H1 (cell line): ENCODE results near the gene GALNT18.

Experiments used
- ATF2 ChIP-seq: IDR thresholded peaks from 2 replicates; pipeline ENCODE4 v1.6.1; 2012; ENCODE audit warnings: low read length, inconsistent platforms
- CTCF ChIP-seq, 3 experiments: IDR thresholded peaks; 1 replicate in 2 of 3; 2 replicates in 1 of 3; pipeline versions ENCODE4 v1.5.1 to v1.6.1; 2011; ENCODE audit warnings: low read length in 3 of 3, mild to moderate bottlenecking in 3 of 3, inconsistent platforms in 2 of 3, low read depth in 1 of 3, moderate library complexity in 1 of 3; ENCODE audit not compliant: insufficient read depth in 1 of 3; ENCODE audit errors: control extremely low read depth in 1 of 3
- EP300 ChIP-seq, 2 experiments: IDR thresholded peaks; 1 replicate in 1 of 2; 2 replicates in 1 of 2; pipeline ENCODE4 v1.6.1; 2011 to 2012; ENCODE audit warnings: low read depth in 2 of 2, low read length in 2 of 2, mild to moderate bottlenecking in 2 of 2, borderline replicate concordance in 1 of 2, inconsistent platforms in 1 of 2, moderate library complexity in 1 of 2
- EZH2 ChIP-seq: fragments of 200-600 bp; sonication (generic); IDR thresholded peaks from 2 replicates; pipeline ENCODE4 v1.7.1; 2012; ENCODE audit warnings: low read depth, mild to moderate bottlenecking, moderate library complexity, low read length, inconsistent platforms; ENCODE audit not compliant: severe bottlenecking
- PHF8 ChIP-seq: fragments of 200-600 bp; sonication (generic); conservative IDR thresholded peaks from 2 replicates; pipeline ENCODE4 v1.7.1; 2012; ENCODE audit warnings: low read depth, mild to moderate bottlenecking, inconsistent platforms, low read length, moderate library complexity
- POLR2A ChIP-seq, 2 experiments: IDR thresholded peaks; 1 replicate in 1 of 2; 2 replicates in 1 of 2; pipeline ENCODE4 v1.6.1; 2011; ENCODE audit warnings: low read depth in 2 of 2, low read length in 2 of 2, mild to moderate bottlenecking in 2 of 2; ENCODE audit errors: control extremely low read depth in 1 of 2
- RNF2 ChIP-seq: fragments of 200-900, 300-1000 bp; sonication (generic); IDR thresholded peaks from 2 replicates; pipeline ENCODE4 v1.7.1; 2016; ENCODE audit warnings: borderline replicate concordance, low read depth, mild to moderate bottlenecking, antibody characterized with exemption, low read length; ENCODE audit not compliant: poor library complexity, severe bottlenecking; ENCODE audit errors: missing control alignments
- SAP30 ChIP-seq: fragments of 300-600 bp; sonication (generic); IDR thresholded peaks from 2 replicates; pipeline ENCODE4 v1.7.1; 2012; ENCODE audit warnings: low read length, moderate library complexity, mild to moderate bottlenecking, inconsistent platforms; ENCODE audit not compliant: insufficient read depth, insufficient replicate concordance
- TAF1 ChIP-seq: IDR thresholded peaks from 2 replicates; pipeline ENCODE4 v1.6.1; 2011; ENCODE audit warnings: mild to moderate bottlenecking, low read depth, low read length
- TCF12 ChIP-seq: IDR thresholded peaks from 2 replicates; pipeline ENCODE4 v1.6.1; 2011; ENCODE audit warnings: low read depth, mild to moderate bottlenecking, low read length
- TEAD4 ChIP-seq: IDR thresholded peaks from 2 replicates; pipeline ENCODE4 v1.6.1; 2012; ENCODE audit warnings: low read depth, low read length, inconsistent platforms, mixed read lengths

DNA sequence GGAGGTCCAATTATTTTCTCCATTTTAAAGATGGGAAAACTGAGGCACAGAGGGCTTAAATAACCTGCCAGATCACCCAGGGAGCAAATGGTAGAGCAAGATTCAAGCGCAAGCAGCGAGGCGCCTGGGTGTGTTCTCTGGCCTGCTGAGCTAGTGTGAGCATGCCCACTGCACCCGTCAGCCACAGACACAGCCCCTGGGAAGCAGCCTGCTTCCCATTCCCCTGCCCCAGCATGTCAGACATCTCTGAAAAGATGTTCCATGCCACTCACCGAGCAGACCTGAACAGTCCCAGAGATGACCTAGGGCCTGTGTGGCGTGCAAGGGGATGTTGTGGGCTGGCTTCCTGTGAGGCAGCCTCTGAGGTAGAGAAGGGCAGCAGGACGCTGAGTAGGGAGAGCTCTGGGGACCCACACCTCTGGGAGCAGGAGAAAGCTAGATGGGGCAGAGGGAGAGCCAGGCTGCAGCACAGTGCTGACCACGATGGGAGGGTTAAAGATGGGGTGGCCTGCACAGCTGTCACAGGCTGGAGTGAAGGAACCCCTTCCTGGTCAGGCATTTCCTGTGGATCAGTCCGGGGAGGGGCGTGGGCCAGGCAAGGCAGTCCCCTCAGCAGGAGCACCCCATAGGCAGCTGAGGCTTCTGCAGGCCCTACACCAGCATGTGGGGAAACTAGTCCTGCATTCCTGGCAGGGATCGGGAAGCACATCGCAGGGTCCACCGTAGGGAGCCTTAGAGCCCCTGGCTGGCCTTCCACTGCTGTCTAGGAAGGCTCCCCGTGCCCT, 101.4 kb downstream of the GALNT18 start:
- no peak for TF ChIP-seq EP300 (IDR thresholded peaks at IDR 0.05; ENCODE audit: borderline replicate concordance in 1 of 2, low read depth in 2 of 2, low read length in 2 of 2)
- TF ChIP-seq CTCF (IDR thresholded peaks at IDR 0.05; ENCODE audit: control extremely low read depth in 1 of 3, insufficient read depth in 1 of 3, low read depth in 1 of 3, low read length in 3 of 3) = no peak
- no peak for TF ChIP-seq POLR2A (IDR thresholded peaks at IDR 0.05; ENCODE audit: control extremely low read depth in 1 of 2, low read depth in 2 of 2, low read length in 2 of 2)
- TF ChIP-seq SAP30 = no peak
- no peak for TF ChIP-seq TEAD4
- no peak for TF ChIP-seq RNF2
- no peak for TF ChIP-seq EZH2
- no peak for TF ChIP-seq TAF1
- TF ChIP-seq TCF12 = no peak
- TF ChIP-seq ATF2 = no peak
- no peak for TF ChIP-seq PHF8
